Esophagus squamous epithelium (tissue), 5 donors: ENCODE measurements around the gene AKR1A1. TPM values are rescaled to one million over a fixed set of nuclear protein-coding genes. Genes with fewer than 3 reads are reported as not detected.

Experiments used
- DNase-seq: peaks from one replicate; lab custom pipeline; 2025; lab: John Stamatoyannopoulos, UW
- H3K27ac ChIP-seq, 4 donors: fragments of 200-600 bp; sonication (generic); one replicate each; pipeline ENCODE4 v1.5.1; 2016 to 2019; ENCODE audit warnings: mild to moderate bottlenecking in 1 of 4
- H3K27me3 ChIP-seq, 4 donors: fragments of 200-600 bp; sonication (generic); 1 replicate in 3 of 4; 2 replicates in 1 of 4; pipeline versions ENCODE4 v1.5.1 to v1.6.0; 2017 to 2021; ENCODE audit warnings: antibody characterized with exemption in 1 of 4
- H3K36me3 ChIP-seq, 3 donors: fragments of 200-600 bp; sonication (generic); one replicate each; pipeline ENCODE4 v1.5.1; 2016 to 2019
- H3K4me1 ChIP-seq, 3 donors: fragments of 200-600 bp; sonication (generic); one replicate each; pipeline ENCODE4 v1.5.1; 2017 to 2019
- H3K4me3 ChIP-seq, 4 donors: fragments of 200-600 bp; sonication (generic); 1 replicate in 3 of 4; 2 replicates in 1 of 4; pipeline ENCODE4 v1.5.1; 2016 to 2019; ENCODE audit warnings: mild to moderate bottlenecking in 2 of 4, moderate library complexity in 1 of 4
- H3K9me3 ChIP-seq, 3 donors: fragments of 200-600 bp; sonication (generic); one replicate each; pipeline ENCODE4 v1.5.1; 2016 to 2019
- POLR2A ChIP-seq, 4 donors: fragments of 450-650 bp; IDR thresholded peaks; one replicate each; pipeline ENCODE4 v1.6.1; 2017; ENCODE audit warnings: antibody characterized with exemption in 4 of 4, mild to moderate bottlenecking in 4 of 4, moderate library complexity in 3 of 4
- WGBS, 2 donors: methylation state at CpG; one replicate each; pipeline ENCODE4 v1.1.5; 2018; 5-methylcytosine and 5-hydroxymethylcytosine counted together
- intact Hi-C: fragments of 100-400 bp; cut with DNase I; formaldehyde crosslinking; loops from one replicate; pipeline ENCODE4 v1.15.0; 2022
- total RNA-seq, 4 donors: library from RNA; depleted of rRNA; stranded (reverse); fragments of >200 nt; gene quantifications; one replicate each; pipeline ENCODE4 v1.1.0, GENCODE V29; 2016
- TF ChIP-seq, protein P1 (sequence below), 6 experiments: fragments of 450-650 bp in 4 of 6; fragments of 200-600 bp in 2 of 6; sonication (generic) in 2 of 6; IDR thresholded peaks; one replicate each; pipeline ENCODE4 v1.5.1; 2016 to 2019; ENCODE audit warnings: antibody characterized with exemption in 6 of 6, mild to moderate bottlenecking in 4 of 6, moderate library complexity in 4 of 6
- donor health status: DM: yes; HTN: yes; CAD: no.

The AKR1A1 gene
- total RNA-seq, 4 donors from 2014 or later: 122 to 164 (median 146) TPM

DNA sequence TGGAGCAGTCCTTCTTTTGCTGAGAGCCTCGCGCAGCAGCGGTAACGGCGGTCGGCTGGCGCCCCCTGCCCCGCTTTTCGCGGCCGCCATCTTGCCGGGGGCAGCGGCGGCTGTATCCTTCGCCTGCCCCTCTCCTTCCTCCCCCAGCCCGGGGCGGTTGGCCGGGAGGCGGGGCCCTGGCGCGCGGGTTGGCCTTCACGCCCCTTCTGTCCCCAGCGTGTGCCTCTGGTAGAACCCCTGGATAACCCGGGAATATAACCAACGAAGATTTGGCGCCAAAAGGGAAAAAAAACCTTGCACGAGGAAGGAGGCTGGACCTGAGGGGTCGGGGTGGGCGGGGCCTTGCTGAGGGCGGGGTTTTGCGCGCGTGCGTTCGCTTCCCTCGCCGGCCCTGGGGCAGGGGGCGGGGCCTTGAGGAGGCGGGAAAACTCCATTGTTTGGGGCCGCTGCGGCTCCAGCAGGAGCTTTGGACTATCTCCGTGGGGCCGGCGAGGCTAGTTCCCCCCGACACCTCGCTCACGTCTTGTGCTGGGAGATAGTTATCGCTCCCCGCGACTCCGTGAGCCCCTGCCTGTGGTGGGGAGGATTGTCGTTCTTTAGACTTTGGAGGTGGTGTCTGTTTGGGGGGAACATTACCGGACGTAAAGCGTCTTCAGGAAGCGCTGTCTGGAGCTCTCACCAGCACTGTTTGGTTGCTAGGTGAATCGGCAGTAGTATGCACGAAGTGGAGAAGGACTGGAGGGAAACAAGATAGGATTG is 33.9 kb downstream of the AKR1A1 start:
- intact Hi-C loops: no loop called here
- Histone ChIP-seq H3K27me3 (no peaks in the 10 kb centered on the region), H3K36me3 (no peaks in the 10 kb centered on the region), H3K27ac (peak overlapping the region; percentile 90 to 98 (median 95)), H3K4me1 (peaks cover 17 to 47% (median 21%) of the 10 kb centered on the region in 3 donors), H3K4me3 (peak overlapping the region; percentile 81 to 98 (median 90)), H3K9me3 (no peaks in the 10 kb centered on the region)
- WGBS, 2 donors: 0 to 4% methylated on average over 6 to 16 of the region's 59 CpGs
- peak; percentile 49 for DNase-seq
- TF ChIP-seq POLR2A (IDR thresholded peaks at IDR 0.05): peak in 1 of 4 donors; percentile 27
- TF ChIP-seq, protein P1, sequence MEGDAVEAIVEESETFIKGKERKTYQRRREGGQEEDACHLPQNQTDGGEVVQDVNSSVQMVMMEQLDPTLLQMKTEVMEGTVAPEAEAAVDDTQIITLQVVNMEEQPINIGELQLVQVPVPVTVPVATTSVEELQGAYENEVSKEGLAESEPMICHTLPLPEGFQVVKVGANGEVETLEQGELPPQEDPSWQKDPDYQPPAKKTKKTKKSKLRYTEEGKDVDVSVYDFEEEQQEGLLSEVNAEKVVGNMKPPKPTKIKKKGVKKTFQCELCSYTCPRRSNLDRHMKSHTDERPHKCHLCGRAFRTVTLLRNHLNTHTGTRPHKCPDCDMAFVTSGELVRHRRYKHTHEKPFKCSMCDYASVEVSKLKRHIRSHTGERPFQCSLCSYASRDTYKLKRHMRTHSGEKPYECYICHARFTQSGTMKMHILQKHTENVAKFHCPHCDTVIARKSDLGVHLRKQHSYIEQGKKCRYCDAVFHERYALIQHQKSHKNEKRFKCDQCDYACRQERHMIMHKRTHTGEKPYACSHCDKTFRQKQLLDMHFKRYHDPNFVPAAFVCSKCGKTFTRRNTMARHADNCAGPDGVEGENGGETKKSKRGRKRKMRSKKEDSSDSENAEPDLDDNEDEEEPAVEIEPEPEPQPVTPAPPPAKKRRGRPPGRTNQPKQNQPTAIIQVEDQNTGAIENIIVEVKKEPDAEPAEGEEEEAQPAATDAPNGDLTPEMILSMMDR (IDR thresholded peaks at IDR 0.05): no peak

DNA sequence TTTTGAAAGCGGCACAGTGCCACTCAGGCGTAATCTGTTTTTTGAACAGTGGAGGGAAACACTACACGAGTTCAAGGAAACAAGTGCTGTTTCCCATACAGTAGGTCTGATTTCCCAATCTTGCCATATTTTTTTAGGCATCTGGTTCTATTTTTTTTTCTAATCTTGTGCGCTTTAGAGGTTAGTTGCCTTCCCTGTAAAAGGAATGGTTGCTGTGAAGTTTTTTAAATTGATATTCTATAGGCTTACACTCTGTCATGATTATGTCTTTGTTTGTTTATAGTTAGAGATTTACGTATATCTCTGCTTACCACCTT is 34.4 kb downstream of the AKR1A1 start:
- no peak for DNase-seq
- H3K4me3 ChIP-seq: peak overlapping the region; percentile 81 to 98 (median 90)
- peak overlapping the region; percentile 90 to 98 (median 95) for H3K27ac ChIP-seq
- intact Hi-C loops: no loop called here
- H3K4me1 ChIP-seq: peaks cover 21 to 52% (median 21%) of the 10 kb centered on the region in 3 donors
- no peaks in the 10 kb centered on the region for H3K27me3 ChIP-seq
- H3K9me3 ChIP-seq: no peaks in the 10 kb centered on the region
- 2 to 3% methylated on average over 5 of the region's 5 CpGs for WGBS, 2 donors
- no peaks in the 10 kb centered on the region for H3K36me3 ChIP-seq
- TF ChIP-seq POLR2A (IDR thresholded peaks at IDR 0.05): no peak
- TF ChIP-seq, protein P1 (IDR thresholded peaks at IDR 0.05): no peak

DNA sequence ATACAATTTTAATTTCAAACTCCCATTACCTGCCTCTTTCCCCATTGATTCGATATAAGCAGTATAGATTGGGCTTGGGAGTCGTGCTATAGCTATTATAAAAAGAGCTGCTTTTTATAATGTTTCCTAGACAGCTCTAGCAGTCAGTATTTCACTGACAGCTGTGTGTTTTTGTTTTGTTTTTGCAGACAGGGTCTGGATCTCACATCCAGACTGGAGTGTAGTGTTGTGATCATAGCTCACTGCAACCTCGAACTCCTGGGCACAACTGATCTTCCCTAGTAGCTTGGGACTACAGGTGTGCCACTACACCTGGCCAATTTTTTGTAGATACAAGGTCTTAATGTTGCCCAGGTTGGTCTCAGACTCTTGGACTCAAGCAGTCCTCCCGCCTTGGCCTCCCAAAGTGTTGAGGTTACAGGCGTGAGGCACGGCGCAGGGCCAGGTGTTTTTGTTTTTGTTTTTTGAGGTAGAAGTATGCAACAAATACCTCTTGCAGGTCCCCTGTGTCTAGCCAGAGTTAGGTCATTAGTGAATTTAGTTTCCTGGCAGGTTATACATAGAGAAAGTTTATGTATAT is 35.0 kb downstream of the AKR1A1 start:
- DNase-seq: no peak

DNA sequence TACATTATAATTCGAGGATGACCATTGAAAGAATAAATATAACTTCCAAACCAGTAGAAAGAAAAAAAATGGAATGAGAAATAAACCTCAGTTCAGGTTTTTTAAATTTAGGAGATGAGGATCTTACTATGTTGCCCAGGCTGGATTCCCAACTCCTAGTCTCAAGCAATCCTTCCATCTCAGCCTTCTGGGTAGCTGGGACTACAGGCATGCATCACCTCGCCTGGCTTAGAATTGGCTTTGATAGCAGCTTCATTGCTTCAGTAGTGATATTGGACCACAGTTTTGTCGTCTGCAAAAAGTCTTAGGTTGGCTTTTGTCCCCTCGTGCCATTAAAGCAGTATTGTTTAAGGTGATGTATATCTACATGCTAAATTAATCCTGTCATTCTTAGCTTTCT is 36.1 kb downstream of the AKR1A1 start:
- intact Hi-C loops: no loop called here
- Histone ChIP-seq H3K4me1 (peaks cover 21 to 61% (median 21%) of the 10 kb centered on the region in 3 donors), H3K4me3 (peak overlapping the region in 2 of 4 donors; percentile 83 to 97), H3K9me3 (no peaks in the 10 kb centered on the region), H3K27ac (peak overlapping the region in 1 of 4 donors; percentile 23), H3K27me3 (no peaks in the 10 kb centered on the region), H3K36me3 (peaks cover 0 to 8% (median 0%) of the 10 kb centered on the region in 3 donors)
- no peak for TF ChIP-seq POLR2A (IDR thresholded peaks at IDR 0.05)
- TF ChIP-seq, protein P1 (IDR thresholded peaks at IDR 0.05): no peak
- DNase-seq: no peak
- WGBS, 2 donors: 44 to 46% methylated on average over 4 of the region's 4 CpGs

More for the DNA sequence above, 35.0 kb downstream of the AKR1A1 start:
- H3K36me3 ChIP-seq: no peaks in the 10 kb centered on the region
- TF ChIP-seq, protein P1 (IDR thresholded peaks at IDR 0.05): no peak
- TF ChIP-seq POLR2A (IDR thresholded peaks at IDR 0.05): no peak
- H3K27me3 ChIP-seq: no peaks in the 10 kb centered on the region
- peaks cover 21 to 57% (median 21%) of the 10 kb centered on the region in 3 donors for H3K4me1 ChIP-seq
- H3K27ac ChIP-seq: peak overlapping the region in 3 of 4 donors; percentile 2 to 97 (median 93)
- intact Hi-C loops: no loop called here
- peak overlapping the region; percentile 81 to 98 (median 90) for H3K4me3 ChIP-seq
- WGBS, 2 donors: 7 to 27% methylated on average over 6 to 7 of the region's 7 CpGs
- H3K9me3 ChIP-seq: no peaks in the 10 kb centered on the region

DNA sequence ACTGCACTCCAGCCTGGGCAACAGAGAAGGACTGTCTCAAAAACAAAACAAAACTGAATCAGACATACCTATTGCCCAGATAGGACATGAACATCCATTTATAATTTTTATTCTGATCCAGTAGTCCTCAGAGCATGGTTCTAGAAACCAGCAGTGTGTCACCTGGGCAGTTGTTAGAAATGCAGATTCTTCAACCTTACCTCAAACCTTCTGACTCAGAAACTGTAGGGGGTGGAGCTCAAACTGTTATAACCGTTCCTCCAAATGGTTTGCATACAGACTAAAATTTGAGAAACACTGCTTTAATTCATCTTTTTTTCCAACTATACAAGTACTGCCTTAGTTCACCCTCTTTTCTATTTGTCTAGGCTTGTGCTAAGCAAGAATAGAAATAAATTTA is 39.2 kb downstream of the AKR1A1 start:
- H3K27ac ChIP-seq: no peak overlapping the region
- TF ChIP-seq, protein P1 (IDR thresholded peaks at IDR 0.05): no peak
- TF ChIP-seq POLR2A (IDR thresholded peaks at IDR 0.05): no peak
- WGBS, 2 donors: 0 to 33% methylated on average over 1 of the region's 1 CpG
- peak overlapping the region in 2 of 4 donors; percentile 11 to 31 for H3K4me3 ChIP-seq
- H3K4me1 ChIP-seq: peaks cover 16 to 51% (median 19%) of the 10 kb centered on the region in 3 donors
- intact Hi-C loops: no loop called here
- H3K36me3 ChIP-seq: peaks cover 0 to 39% (median 0%) of the 10 kb centered on the region in 3 donors
- no peaks in the 10 kb centered on the region for H3K9me3 ChIP-seq
- no peak for DNase-seq
- H3K27me3 ChIP-seq: no peaks in the 10 kb centered on the region
